HG03571 (cell line): ENCODE data around the gene RTN4.
"Not testable (repeated sequence)": the region's sequence is repeated elsewhere in the genome, so short reads cannot be mapped to it uniquely, and the experiment has no call there.

Source experiments
- ATAC-seq: cut with Tn5 transposase; IDR thresholded peaks from one replicate; pipeline ENCODE4 v1.9.1; 2021; ENCODE audit not compliant: unreplicated experiment

Gene RTN4

DNA sequence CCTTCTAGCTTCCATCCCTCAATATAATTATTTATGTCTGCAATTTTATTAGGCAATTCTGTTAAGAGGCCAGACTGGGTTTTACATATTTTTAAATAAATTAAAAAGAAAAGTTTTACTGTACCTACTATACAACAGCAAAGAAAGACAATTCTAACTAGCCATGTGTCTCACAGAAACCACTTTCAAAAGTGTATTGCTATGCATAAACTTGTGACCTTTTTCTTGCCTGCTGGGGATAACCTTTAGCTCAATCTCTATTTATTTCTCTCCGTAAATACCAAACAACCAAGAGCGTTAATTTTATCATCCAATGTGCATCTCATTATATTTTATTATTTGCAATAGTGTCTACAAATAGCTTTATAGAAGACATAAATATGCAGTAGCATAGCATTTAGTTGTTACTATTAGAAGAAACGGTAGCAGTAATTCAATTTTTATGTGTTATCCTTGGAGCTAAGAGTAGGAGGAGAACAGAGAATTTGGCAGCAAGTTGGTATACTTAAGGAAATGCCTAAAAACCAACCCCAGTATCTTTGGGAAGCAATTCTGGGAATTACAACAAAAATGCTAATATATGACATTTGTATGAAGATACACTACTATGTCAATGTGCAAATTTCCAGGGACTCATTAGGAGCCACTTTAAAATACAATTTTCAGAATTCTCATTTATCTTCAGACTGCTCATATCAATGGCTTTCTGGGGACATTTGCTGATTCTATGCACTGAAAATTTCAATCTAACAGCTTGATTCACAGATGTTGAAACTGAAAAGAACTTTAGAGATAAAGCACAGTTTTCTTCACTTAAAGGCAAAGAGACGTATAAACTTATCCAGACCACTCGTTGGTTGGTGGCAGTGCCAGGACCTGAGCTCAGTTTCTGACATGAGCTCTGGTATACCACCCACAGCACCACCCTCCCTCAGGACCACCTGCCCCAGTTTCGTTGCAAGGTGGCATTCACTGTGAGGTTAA is 23.0 kb upstream of the RTN4 start:
- ATAC-seq = no peak

- ATAC-seq = no peak
These were observed 13.6 kb upstream of the RTN4 start for GRCh38 chr2:55063713-55064323.

GRCh38 chr2:55063226-55063625 is 13.0 kb upstream of the RTN4 start:
- no peak for ATAC-seq

- ATAC-seq = no peak
These were observed 12.5 kb upstream of the RTN4 start for GRCh38 chr2:55062754-55063153.

DNA sequence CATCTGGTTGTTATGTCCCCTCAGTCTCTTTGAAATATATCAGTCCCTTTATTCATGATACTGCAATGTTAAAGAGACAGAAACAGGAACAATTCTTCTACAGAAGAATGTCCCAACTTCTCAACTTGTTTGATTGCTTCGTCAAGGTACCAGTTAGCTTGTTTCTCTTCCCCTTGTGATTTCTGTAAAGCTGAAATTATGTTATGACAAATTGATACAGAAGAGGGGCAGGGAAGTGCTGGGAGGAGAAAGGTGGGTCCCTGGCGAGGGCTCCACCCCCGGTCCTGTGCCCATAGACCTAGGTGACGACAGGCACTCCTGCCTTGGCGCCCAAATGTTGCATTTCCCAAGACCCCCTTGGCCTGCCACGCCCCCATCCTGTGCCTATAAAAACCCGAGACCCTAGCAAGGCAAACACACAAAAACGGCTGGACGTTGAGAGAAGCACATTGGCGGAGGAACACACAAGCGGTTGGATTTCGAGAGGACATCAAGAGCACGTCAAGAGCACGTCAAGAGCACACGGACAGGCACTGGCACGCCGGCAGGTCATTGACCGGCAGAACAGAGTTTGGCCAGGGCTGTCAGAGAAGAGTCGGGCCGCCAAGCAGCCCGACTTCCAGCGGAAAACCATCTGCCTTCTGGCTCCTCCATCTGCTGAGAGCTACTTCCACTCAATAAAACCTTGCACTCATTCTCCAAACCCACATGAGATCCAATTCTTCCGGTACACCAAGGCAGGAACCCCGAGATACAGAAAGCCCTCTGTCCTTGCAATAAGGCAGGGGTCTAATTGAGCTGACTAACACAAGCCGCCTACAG is 11.5 kb upstream of the RTN4 start:
- no peak for ATAC-seq

GRCh38 chr2:55059793-55060192 is 9.5 kb upstream of the RTN4 start:
- no peak for ATAC-seq

GRCh38 chr2:55057474-55057873 is 7.2 kb upstream of the RTN4 start:
- no peak for ATAC-seq

DNA sequence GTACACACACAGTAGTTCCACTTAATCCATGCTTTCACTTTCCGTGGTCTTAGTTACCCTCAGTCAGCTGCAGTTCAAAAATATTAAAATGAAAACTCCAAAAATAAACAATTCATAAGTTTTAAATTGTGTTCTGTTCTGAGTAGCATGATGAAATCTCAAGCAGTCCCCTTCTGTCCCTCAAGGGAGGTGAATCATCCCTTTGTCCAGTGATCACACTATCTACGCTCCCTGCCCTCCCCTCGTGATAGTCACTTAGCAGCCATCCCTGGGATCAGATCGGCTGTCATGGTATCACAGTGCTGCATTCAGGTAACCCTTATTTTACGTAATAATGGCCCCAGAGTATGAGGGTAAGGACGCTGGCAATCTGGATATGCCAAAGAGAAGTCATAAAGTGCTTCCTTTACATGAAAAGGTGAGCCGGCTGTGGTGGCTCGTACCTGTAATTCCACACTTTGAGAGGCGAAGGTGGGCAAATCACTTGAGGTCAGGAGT is 5.8 kb upstream of the RTN4 start:
- no peak for ATAC-seq

DNA sequence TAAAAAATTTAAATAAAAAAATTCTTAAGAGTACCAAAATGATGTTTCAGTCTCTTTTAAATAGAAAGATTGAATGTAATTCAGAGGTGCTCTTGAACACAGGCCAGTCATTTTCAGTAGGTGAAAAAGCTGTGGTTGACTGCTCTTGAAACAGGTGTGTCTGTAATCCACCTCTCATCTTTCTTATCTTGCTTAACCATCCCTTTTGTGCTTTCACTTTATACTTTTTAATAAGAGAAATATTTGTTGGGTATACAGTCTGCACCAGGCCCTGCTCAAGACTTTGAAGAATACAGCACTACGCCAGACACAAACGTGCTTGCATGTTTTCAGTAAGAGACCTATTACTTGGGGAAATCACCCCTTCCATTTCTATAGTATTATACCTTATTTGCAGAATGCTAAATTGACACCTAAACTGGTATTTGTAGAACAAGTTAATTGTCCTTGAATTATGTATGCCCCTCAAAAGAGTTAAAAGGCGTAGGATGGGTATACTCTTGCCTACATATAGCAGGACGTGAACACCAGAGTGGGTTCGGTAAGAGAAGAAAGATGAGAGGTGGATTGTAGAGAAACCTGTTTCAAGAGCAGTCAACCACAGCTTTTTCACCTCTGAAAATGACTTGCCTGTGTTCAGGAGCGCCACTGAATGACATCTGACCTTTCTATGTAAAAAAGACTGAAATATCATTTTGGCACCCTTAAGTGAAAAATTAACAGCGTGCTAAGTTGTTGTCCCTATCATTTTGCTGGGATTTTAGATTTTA is 4.0 kb upstream of the RTN4 start:
- peak; percentile 33 for ATAC-seq

- not testable (repeated sequence) for ATAC-seq
These were observed 3.0 kb upstream of the RTN4 start for GRCh38 chr2:55053225-55053624.

GRCh38 chr2:55052129-55053061 is 2.1 kb upstream of the RTN4 start:
- peak; percentile 16 for ATAC-seq

GRCh38 chr2:55051026-55051866 is 995 bp upstream of the RTN4 start:
- no peak for ATAC-seq

DNA sequence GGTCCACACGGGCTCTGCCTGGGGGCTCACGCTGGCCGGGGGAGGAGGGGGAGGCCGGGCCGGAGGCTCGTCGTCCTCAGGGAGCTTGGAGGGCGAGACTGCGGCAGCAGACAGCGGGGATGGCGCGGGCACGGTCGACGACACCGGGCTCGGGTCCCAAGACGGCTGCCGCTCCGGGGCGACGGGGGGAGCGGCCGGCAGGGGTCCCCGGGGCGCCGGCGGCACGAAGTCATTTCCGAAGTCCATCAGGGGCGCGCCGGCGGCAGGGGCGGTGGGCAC is 491 bp downstream of the RTN4 start:
- no peak for ATAC-seq

- no peak for ATAC-seq
These were observed 1.0 kb downstream of the RTN4 start for GRCh38 chr2:55049043-55049820.

DNA sequence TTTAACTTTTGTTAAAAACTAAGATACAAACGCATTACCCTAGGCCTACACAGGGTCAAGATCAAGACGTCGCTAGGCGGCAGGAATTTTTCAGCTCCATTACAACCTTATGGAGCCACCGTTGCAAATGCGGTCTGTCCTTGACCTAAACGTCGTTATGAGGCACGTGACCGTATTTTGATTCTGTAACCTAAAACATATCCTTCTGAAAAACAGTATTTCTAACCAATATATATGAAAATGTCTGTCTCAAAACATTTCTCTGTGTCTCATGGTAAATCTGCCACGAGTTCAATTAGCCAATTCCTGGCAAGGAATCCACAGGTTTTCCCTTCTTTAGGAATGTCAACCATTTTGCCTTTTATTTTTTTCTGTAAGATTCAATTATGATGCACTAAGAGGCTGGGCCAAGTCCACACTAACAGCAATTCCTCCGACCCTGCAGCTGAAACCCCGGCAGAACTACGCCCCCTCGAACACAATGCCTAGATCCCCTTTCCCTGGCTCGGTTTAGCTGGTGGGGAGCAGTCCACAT is 1.7 kb downstream of the RTN4 start:
- ATAC-seq = no peak

DNA sequence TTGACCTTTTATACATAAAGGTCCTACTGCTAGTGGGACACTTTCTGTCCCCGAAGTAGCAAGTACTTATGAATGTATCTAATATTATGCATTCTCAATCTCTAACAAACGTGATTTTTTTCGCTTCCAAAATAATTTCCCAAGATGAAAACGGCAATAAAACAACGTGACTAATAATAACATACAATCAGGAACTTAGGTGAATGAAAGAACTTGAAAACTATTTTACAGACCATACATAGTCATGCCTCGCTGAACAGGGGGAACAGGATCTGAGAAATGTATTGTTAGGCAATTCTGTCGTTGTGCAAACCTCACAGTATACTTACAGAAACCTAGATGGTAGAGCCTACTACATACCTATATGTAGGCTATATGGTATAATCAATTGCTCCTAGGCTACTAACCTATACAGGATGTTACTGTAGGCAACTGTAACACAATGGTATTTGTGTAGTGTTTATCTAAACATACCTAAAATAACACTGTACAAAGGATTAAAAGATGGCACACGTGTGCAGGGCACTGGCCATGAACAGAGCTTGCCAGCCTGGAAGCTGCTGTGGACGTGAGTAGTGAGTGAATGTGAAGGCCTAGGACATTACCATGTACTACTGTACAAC is 2.5 kb downstream of the RTN4 start:
- no peak for ATAC-seq

GRCh38 chr2:55045780-55046179 is 4.5 kb downstream of the RTN4 start:
- ATAC-seq = no peak
